Measurements from ENCODE around the gene OR10A4.

- no peak for TF ChIP-seq CTCF (IDR thresholded peaks at IDR 0.05; ENCODE audit: low read depth, low read length)
- TF ChIP-seq EZH2phosphoT487 (IDR thresholded peaks at IDR 0.05; ENCODE audit: low read depth), result no peak
Observed at GRCh38 chr11:6919698-6920097, 43.3 kb downstream of the OR10A4 start.
